NCI-H82 treated with DMSO at 0.1 percent for 48 hours (cell line): Measurements from ENCODE around the gene CYGB.

Experiments
- DNase-seq: peaks from one replicate; lab custom pipeline; 2025; ENCODE audit not compliant: unreplicated experiment; lab: John Stamatoyannopoulos, UW

Gene CYGB

GRCh38 chr17:76537578-76538280, at the start of gene CYGB:
TSS of gene CYGB (minus strand) at chr17:76537709. CDS start at chr17:76537542, 167 bp downstream.
- DNase-seq, result no peak

- no peak for DNase-seq
Measured at GRCh38 chr17:76586741-76587487, 49.4 kb upstream of the CYGB start.

GRCh38 chr17:76585649-76586593, 48.4 kb upstream of the CYGB start, which contains the start of gene ST6GALNAC2:
TSS of gene ST6GALNAC2 (minus strand) at chr17:76585860. CDS start at chr17:76585808, 52 bp downstream.
- no peak for DNase-seq

- no peak for DNase-seq
Measured at GRCh38 chr17:76585033-76585648, 47.6 kb upstream of the CYGB start.

GRCh38 chr17:76584427-76585032, 47.0 kb upstream of the CYGB start:
- DNase-seq, result no peak

- no peak for DNase-seq
Measured at GRCh38 chr17:76582660-76583059, 45.2 kb upstream of the CYGB start.

GRCh38 chr17:76581515-76581914, 44.0 kb upstream of the CYGB start:
- DNase-seq, result no peak

GRCh38 chr17:76579281-76579680, 41.8 kb upstream of the CYGB start:
- DNase-seq, result no peak

GRCh38 chr17:76578376-76578775, 40.9 kb upstream of the CYGB start:
- DNase-seq, result no peak

- DNase-seq, result peak; percentile 82
Measured at GRCh38 chr17:76577876-76578275, 40.4 kb upstream of the CYGB start.

- no peak for DNase-seq
Measured at GRCh38 chr17:76576189-76576588, 38.7 kb upstream of the CYGB start.

- DNase-seq, result no peak
Measured at GRCh38 chr17:76575570-76575969, 38.1 kb upstream of the CYGB start.

GRCh38 chr17:76574166-76574565, 36.7 kb upstream of the CYGB start:
- no peak for DNase-seq

- DNase-seq, result no peak
Measured at GRCh38 chr17:76573096-76573495, 35.6 kb upstream of the CYGB start.

- no peak for DNase-seq
Measured at GRCh38 chr17:76572201-76572910, 34.8 kb upstream of the CYGB start.

GRCh38 chr17:76570877-76571471, 33.5 kb upstream of the CYGB start:
- no peak for DNase-seq

GRCh38 chr17:76570457-76570856, 32.9 kb upstream of the CYGB start:
- no peak for DNase-seq

- no peak for DNase-seq
Measured at GRCh38 chr17:76569607-76570279, 32.2 kb upstream of the CYGB start.

- DNase-seq, result no peak
Measured at GRCh38 chr17:76568811-76569221, 31.3 kb upstream of the CYGB start.
